Thymus (tissue), 11 donors: ENCODE results near the gene MYO1D. TPM values are rescaled to one million over a fixed set of nuclear protein-coding genes. Genes with fewer than 3 reads are reported as not detected.

Source experiments
- DNase-seq, 9 donors: peaks; one replicate each; pipeline ENCODE4 v3.0.0-alpha.2; 2013; ENCODE audit warnings: low spot score in 9 of 9, low read depth in 6 of 9, missing footprints in 1 of 9
- H3K27ac ChIP-seq, 2 donors: one replicate each; pipeline ENCODE4 v1.5.1; 2013; ENCODE audit warnings: control low read depth in 1 of 2, low read depth in 1 of 2, low read length in 1 of 2, mild to moderate bottlenecking in 1 of 2, moderate library complexity in 1 of 2
- H3K27me3 ChIP-seq, 2 donors: one replicate each; pipeline ENCODE4 v1.5.1; 2013; ENCODE audit warnings: low read length in 1 of 2; ENCODE audit not compliant: control insufficient read depth in 2 of 2, insufficient read depth in 1 of 2
- H3K36me3 ChIP-seq, 2 donors: one replicate each; pipeline ENCODE4 v1.5.1; 2013; ENCODE audit warnings: low read length in 1 of 2, mild to moderate bottlenecking in 1 of 2, moderate library complexity in 1 of 2; ENCODE audit not compliant: control insufficient read depth in 2 of 2, insufficient read depth in 2 of 2
- H3K4me1 ChIP-seq, 2 donors: one replicate each; pipeline ENCODE4 v1.5.1; 2013; ENCODE audit warnings: low read length in 2 of 2; ENCODE audit not compliant: control insufficient read depth in 2 of 2, insufficient read depth in 2 of 2
- H3K4me3 ChIP-seq, 2 donors: one replicate each; pipeline ENCODE4 v1.5.1; 2013; ENCODE audit warnings: low read length in 2 of 2, control low read depth in 1 of 2, mild to moderate bottlenecking in 1 of 2
- H3K9me3 ChIP-seq, 2 donors: one replicate each; pipeline ENCODE4 v1.5.1; 2013; ENCODE audit warnings: low read length in 1 of 2, mild to moderate bottlenecking in 1 of 2; ENCODE audit not compliant: control insufficient read depth in 2 of 2, insufficient read depth in 1 of 2
- WGBS: extraction: QIAGEN DNeasy Blood & Tissue Kit; methylation state at CpG from one replicate; pipeline ENCODE4 v1.1.7; 2013; 5-methylcytosine and 5-hydroxymethylcytosine counted together
- polyA plus RNA-seq: library from polyadenylated mRNA; stranded (reverse); fragments of 200-250 nt; gene quantifications from one replicate; pipeline ENCODE4 v1.2.3, GENCODE V29; 2013
- total RNA-seq: library from RNA; stranded (reverse); fragments of 120-200 nt; gene quantifications from one replicate; pipeline ENCODE4 v1.2.4, GENCODE V29; 2013
- donor health status: healthy.

Gene MYO1D
- total and polyA plus RNA-seq, 2 donors, result 5.7 to 12.4 TPM

DNA sequence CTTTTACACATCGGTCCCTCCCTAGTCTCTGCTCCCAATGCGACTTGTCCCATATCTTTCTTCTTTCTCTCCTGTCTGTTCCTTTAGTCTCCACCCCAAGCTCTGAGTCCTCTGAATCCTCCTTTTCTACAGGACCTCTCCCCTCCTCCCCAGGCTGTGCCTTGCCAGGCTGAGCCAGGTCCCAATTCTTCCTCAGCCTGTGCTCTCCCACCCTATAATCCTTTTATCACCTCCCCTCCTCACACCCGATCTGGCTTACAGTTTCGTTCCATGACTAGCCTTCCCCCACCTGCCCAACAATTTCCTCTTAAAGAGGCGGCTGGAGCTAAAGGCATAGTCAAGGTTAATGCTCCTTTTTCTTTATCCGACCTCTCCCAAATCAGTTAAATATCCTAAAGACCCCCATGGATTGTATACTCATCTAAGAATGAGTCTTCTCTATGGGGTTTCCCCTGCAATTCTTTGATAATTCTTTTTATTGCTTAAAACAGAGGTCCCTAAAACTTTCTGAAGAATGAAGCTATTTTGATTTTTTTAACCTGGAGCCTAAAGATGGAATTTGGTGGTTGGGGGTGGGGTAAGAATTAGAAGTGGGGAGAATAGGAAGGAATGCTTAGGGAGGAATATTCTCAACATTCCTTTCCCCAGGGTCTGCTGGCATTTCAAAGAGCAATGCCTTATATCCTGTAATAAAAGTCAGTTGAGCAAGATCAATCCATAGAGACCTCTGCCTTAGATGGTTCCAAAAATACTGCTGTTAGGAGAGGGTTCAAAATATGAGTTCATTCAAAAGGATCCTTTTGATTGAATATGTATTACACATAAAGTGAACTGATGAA, 102.8 kb downstream of the MYO1D start:
- Histone ChIP-seq H3K27me3 (no peaks in the 10 kb centered on the region), H3K4me3 (no peak overlapping the region), H3K9me3 (no peaks in the 10 kb centered on the region), H3K4me1 (no peaks in the 10 kb centered on the region), H3K27ac (no peak overlapping the region), H3K36me3 (no peaks in the 10 kb centered on the region)
- WGBS, result 94% methylated on average over 6 of the region's 6 CpGs
- DNase-seq, result no peak

DNA sequence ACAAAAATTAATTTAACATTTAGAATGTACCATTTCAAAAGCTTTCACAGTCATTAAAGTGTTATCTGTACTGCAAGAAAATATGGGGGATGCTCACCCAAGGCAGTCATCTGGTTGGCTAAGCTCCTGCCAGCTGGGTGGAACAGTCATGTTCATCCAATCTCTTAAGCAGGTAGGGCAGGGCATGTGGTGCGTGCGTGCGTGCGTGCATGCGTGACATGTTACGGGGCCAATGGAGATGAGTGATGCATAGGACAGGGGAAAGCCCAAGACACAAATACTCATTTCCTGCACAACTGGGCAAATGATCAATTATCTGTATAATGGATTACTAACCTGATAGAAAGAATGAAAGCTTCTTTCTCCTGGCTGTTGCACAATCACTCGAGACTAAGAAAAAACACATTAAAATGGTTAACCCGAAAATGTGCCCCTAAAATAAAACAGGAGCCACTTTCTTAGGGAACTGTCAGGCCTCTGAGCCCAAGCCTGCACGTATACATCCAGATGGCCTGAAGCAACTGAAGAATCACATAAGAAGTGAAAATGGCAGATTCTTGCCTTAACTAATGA, 104.4 kb downstream of the MYO1D start:
- Histone ChIP-seq H3K27me3 (no peaks in the 10 kb centered on the region), H3K9me3 (no peaks in the 10 kb centered on the region), H3K4me1 (no peaks in the 10 kb centered on the region), H3K27ac (no peak overlapping the region), H3K4me3 (no peak overlapping the region), H3K36me3 (no peaks in the 10 kb centered on the region)
- no peak for DNase-seq
- WGBS, result 96% methylated on average over 9 of the region's 9 CpGs

DNA sequence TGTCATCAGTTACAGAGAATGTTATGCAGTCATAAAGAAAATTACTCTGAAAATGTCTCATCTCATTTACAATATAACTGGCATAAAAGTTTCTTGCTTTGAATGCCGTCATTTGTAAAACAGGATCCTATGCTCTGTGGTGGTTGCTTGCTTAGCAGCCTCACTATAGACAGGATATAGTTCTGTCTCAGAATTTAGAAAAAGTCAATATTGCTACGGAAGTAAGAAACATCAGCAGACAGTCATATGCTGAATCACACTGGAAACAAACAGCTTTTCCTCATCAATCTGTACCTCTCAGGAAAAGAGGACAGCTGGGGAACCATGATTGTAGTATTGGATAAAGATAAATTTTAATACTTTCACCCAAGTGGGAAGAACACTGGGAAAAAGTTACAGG, 105.5 kb downstream of the MYO1D start:
- Histone ChIP-seq H3K4me3 (no peak overlapping the region), H3K9me3 (no peaks in the 10 kb centered on the region), H3K27me3 (no peaks in the 10 kb centered on the region), H3K4me1 (no peaks in the 10 kb centered on the region), H3K27ac (no peak overlapping the region), H3K36me3 (no peaks in the 10 kb centered on the region)
- 94% methylated on average over 2 of the region's 2 CpGs for WGBS
- DNase-seq, result no peak

DNA sequence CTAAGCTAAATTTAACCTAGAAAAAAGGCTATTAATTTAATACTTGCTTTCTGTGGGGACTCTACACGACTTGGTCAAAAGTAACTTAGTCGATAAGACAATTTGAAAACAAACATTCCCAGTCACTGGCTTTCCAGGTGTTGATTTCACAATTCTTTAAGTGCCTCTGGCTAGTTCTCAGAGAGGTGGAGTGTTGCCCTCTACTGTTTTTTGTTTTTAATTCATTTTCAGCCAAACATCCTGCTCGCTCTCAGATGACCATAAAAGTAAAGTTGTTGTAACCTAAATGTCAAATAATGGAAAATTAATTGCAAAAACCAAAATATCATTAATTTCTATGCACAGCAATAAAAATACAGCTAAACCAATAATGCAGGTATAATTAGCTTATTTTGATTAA, 107.1 kb downstream of the MYO1D start:
- Histone ChIP-seq H3K27me3 (no peaks in the 10 kb centered on the region), H3K4me1 (no peaks in the 10 kb centered on the region), H3K36me3 (no peaks in the 10 kb centered on the region), H3K9me3 (no peaks in the 10 kb centered on the region), H3K4me3 (no peak overlapping the region), H3K27ac (no peak overlapping the region)
- DNase-seq, result no peak
- WGBS, result 91% methylated on average over 3 of the region's 3 CpGs

DNA sequence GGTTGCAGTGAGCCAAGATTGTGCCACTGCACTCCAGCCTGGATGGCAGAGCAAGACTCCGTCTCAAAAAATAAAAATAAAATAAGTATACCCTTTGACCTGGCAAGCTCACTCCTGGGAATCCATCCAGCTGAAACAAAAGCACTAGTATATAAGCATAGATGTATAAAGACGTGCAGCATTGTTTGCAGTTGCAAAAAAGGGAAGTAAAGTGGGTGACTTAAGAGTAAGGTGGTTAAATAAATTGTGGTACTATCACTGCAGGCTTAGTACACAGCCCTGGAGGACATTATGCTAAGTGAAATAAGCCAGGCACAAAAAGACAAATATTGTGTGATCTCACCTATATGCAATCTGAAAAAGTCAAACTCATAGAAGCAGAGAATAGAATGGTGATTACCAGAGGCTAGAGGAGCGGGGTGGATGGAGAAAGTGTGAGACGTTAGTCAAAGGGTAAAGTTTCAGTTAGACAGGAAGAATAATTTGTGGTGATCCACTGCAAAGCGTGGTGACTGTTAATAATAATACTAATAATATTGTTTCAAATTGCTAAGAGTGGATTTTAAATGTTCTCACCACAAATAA, 113.0 kb downstream of the MYO1D start:
- Histone ChIP-seq H3K4me3 (no peak overlapping the region), H3K9me3 (no peaks in the 10 kb centered on the region), H3K27ac (no peak overlapping the region), H3K4me1 (no peaks in the 10 kb centered on the region), H3K27me3 (no peaks in the 10 kb centered on the region), H3K36me3 (no peaks in the 10 kb centered on the region)
- WGBS, result 79% methylated on average over 5 of the region's 5 CpGs
- no peak for DNase-seq

DNA sequence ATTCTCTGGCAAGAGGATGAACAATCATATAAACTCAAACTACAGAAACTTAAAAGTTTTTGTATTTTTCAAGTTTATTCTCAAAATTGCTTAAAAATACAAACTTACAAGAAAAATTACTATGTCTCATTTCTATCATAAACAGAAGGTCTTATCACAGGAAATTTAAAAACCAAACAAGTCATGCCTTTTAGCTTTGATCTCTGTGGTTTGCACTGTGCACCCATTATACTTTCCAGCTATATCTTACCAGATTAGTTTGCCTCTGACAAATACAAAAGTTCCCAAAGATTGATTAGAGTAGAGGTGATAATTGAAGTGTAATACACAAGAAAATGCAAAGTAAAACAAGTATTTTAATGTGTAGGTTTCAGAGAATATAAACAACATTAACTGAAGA, 117.4 kb downstream of the MYO1D start:
- H3K4me3 ChIP-seq, result no peak overlapping the region
- H3K4me1 ChIP-seq, result no peaks in the 10 kb centered on the region
- no peaks in the 10 kb centered on the region for H3K27me3 ChIP-seq
- no peak overlapping the region for H3K27ac ChIP-seq
- no peaks in the 10 kb centered on the region for H3K9me3 ChIP-seq
- peak in 2 of 9 donors; percentile 4 to 17 for DNase-seq
- H3K36me3 ChIP-seq, result no peaks in the 10 kb centered on the region

DNA sequence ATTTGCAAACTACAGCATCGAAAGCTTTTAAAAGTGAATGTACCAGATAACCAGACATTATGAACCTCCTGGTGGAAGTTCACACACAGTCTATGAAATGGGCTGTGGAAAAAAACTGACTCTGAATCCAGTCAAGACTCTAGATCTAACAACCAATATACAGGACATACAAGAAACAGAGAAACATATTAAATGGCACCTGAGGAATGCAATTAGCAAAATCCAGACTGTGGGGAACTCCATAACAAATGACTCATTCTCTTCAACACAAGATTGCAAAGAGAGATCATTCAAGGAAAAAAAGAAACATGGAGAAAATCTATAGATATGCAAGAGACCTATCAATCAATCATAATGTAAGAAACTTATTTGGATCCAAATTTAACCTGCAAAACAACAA, 119.0 kb downstream of the MYO1D start:
- Histone ChIP-seq H3K27ac (no peak overlapping the region), H3K9me3 (no peaks in the 10 kb centered on the region), H3K36me3 (no peaks in the 10 kb centered on the region), H3K4me1 (no peaks in the 10 kb centered on the region), H3K4me3 (no peak overlapping the region), H3K27me3 (no peaks in the 10 kb centered on the region)
- WGBS, result 99% methylated on average over 1 of the region's 1 CpG
- no peak for DNase-seq

DNA sequence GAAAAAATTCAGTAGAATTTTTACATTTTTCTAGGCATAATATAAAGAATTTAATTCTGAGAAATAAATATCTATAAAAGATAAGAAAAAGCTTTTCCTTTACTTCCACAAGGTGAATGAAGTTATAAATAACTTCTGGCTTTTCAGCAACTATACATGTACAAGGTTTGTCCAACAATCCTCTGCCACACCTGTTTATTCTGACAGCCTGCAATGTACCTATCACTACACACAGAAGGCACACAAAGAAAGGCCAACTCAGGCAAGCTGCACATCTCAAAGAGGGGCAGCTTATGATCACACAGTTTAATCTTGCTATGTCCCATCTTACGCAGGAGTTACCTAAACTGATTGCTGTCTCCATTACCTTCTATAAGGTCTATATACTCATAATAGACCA, 120.2 kb downstream of the MYO1D start:
- 95% methylated on average over 1 of the region's 1 CpG for WGBS
- Histone ChIP-seq H3K27ac (no peak overlapping the region), H3K4me1 (no peaks in the 10 kb centered on the region), H3K27me3 (no peaks in the 10 kb centered on the region), H3K36me3 (no peaks in the 10 kb centered on the region), H3K9me3 (no peaks in the 10 kb centered on the region), H3K4me3 (no peak overlapping the region)
- DNase-seq, result no peak

DNA sequence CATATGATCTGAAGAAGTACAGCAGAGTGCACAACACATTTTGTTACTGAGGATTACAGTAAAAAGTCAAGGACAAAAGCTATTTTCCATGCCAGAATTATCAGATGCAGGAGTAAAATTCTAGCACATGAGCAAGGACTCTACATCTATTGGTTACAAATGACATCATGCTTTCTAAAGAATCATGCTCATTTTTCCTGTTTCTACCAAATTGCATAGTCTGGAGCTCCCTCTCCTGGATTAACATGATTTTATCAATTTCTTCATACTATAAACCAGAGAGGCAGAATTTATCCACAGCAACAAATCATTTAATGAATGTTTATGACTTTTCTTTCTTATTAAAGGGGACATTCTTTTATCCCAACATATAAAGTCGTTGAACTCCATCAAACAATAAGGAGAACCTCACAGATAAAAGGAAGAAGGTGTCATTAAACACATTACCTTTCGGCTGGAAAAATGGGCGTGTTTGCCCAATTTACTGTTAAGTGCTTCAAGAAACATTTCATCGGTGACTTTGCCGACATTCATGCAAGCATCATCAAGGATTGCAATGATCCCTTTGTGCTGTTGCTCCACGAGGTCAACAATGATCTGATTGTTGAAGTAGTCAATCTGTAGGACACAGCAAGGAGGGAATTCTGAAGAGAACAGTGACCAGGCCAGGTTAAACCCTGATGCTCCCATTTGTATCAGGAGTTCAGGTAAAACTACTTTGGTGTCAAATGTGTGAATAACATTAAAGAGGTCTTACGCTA, 121.7 kb downstream of the MYO1D start:
- H3K27me3 ChIP-seq, result no peaks in the 10 kb centered on the region
- no peak overlapping the region for H3K27ac ChIP-seq
- no peak overlapping the region for H3K4me3 ChIP-seq
- no peaks in the 10 kb centered on the region for H3K9me3 ChIP-seq
- DNase-seq, result peak; percentile 9 to 65 (median 28)
- H3K36me3 ChIP-seq, result no peaks in the 10 kb centered on the region
- no peaks in the 10 kb centered on the region for H3K4me1 ChIP-seq
- 88% methylated on average over 7 of the region's 7 CpGs for WGBS
